OCI-LY1 (cell line): ENCODE measurements around the gene PLEKHJ1.

ENCODE experiments used
- EZH2 ChIP-seq: fragments of 200-600 bp; sonication (generic), shearing (Covaris generic); IDR thresholded peaks from 2 replicates; pipeline ENCODE4 v1.8.0; 2017; ENCODE audit warnings: borderline replicate concordance, mixed run types, mild to moderate bottlenecking, antibody characterized with exemption, low read length, moderate library complexity, mixed read lengths
- TF ChIP-seq, protein P1 (sequence below): fragments of 200-600 bp; sonication (generic), shearing (Covaris generic); IDR thresholded peaks from 2 replicates; pipeline ENCODE4 v1.5.1; 2017; ENCODE audit warnings: mild to moderate bottlenecking, antibody characterized with exemption, low read length, moderate library complexity, mixed read lengths

DNA sequence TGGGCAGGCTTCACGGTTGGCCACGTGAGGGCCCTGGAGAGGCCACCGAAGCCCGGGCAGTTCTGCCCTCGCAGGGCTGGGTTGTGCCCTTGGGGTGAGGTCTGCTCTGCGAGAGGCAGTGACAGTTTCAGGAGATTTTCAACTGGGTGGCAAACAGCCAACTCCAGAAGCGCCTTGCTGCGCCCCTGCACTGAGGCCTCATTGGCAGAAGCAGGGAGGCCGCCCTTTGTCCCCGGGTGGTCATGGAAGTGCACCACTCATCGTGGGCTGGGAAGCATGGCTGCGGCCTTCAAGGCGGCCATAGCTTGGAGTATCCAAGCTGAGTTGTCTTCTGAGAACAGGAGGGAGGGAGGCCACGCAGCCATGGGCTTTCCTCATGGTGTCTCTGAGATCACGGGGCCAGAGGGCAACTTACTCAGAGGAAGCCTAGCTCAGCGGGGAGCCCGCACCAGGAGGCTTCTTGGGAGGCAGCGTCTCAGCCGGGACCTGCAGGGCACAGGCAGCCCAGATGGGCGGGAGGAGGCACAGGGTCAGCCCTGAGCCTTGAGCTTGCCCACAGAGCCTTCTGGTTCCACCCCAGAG lies 14.8 kb downstream of the PLEKHJ1 start:
- TF ChIP-seq, protein P1, sequence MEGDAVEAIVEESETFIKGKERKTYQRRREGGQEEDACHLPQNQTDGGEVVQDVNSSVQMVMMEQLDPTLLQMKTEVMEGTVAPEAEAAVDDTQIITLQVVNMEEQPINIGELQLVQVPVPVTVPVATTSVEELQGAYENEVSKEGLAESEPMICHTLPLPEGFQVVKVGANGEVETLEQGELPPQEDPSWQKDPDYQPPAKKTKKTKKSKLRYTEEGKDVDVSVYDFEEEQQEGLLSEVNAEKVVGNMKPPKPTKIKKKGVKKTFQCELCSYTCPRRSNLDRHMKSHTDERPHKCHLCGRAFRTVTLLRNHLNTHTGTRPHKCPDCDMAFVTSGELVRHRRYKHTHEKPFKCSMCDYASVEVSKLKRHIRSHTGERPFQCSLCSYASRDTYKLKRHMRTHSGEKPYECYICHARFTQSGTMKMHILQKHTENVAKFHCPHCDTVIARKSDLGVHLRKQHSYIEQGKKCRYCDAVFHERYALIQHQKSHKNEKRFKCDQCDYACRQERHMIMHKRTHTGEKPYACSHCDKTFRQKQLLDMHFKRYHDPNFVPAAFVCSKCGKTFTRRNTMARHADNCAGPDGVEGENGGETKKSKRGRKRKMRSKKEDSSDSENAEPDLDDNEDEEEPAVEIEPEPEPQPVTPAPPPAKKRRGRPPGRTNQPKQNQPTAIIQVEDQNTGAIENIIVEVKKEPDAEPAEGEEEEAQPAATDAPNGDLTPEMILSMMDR, result no peak
- no peak for TF ChIP-seq EZH2
